CD8-positive, alpha-beta memory T cell (primary cell): ENCODE data around the gene IP6K2. TPM values are rescaled to one million over a fixed set of nuclear protein-coding genes. Genes with fewer than 3 reads are reported as not detected.

Experiments used
- CTCF ChIA-PET: fragments of 350-600 bp; sonication (Branson Sonifier 250); formaldehyde crosslinking; loops from one replicate; lab custom pipeline; 2021; ENCODE audit warnings: antibody characterized with exemption; lab: Charles Lee
- POLR2A ChIA-PET: fragments of 350-600 bp; sonication (Branson Sonifier 250); formaldehyde crosslinking; loops from one replicate; lab custom pipeline; 2021; ENCODE audit warnings: antibody characterized with exemption; lab: Charles Lee
- DNase-seq, 5 donors: peaks; one replicate each; pipeline versions ENCODE4 v3.0.0 to v3.0.0-alpha.2; 2020 to 2022; ENCODE audit warnings: mixed read lengths in 1 of 5
- H3K27ac ChIP-seq: one replicate; pipeline ENCODE4 v1.7.0; 2013; ENCODE audit warnings: low read depth, mild to moderate bottlenecking, low read length, moderate library complexity
- H3K27me3 ChIP-seq: 2 replicates; pipeline ENCODE4 v1.7.0; 2013; ENCODE audit warnings: low read length, mild to moderate bottlenecking; ENCODE audit not compliant: insufficient read depth, poor library complexity, severe bottlenecking
- H3K36me3 ChIP-seq: 2 replicates; pipeline ENCODE4 v1.7.0; 2013; ENCODE audit warnings: mild to moderate bottlenecking, low read length, moderate library complexity; ENCODE audit not compliant: insufficient read depth
- H3K4me1 ChIP-seq: 2 replicates; pipeline ENCODE4 v1.7.0; 2013; ENCODE audit warnings: mild to moderate bottlenecking, low read length, moderate library complexity; ENCODE audit not compliant: insufficient read depth
- H3K4me3 ChIP-seq: 2 replicates; pipeline ENCODE4 v1.7.0; 2013; ENCODE audit warnings: mild to moderate bottlenecking, low read length
- H3K9me3 ChIP-seq: 2 replicates; pipeline ENCODE4 v1.7.0; 2013; ENCODE audit warnings: mild to moderate bottlenecking, low read length
- H3K27ac Mint-ChIP-seq, 8 donors: one replicate each; pipeline ENCODE4 v1.8.0; 2020 to 2021; ENCODE audit warnings: mixed read lengths in 8 of 8, mild to moderate bottlenecking in 6 of 8, inconsistent platforms in 3 of 8, moderate library complexity in 3 of 8
- H3K27me3 Mint-ChIP-seq, 2 donors: one replicate each; pipeline ENCODE4 v1.8.0; 2020 to 2021; ENCODE audit warnings: mixed read lengths in 2 of 2, mild to moderate bottlenecking in 1 of 2, moderate library complexity in 1 of 2
- H3K36me3 Mint-ChIP-seq, 3 donors: one replicate each; pipeline ENCODE4 v1.8.0; 2020 to 2021; ENCODE audit warnings: mixed read lengths in 3 of 3, inconsistent platforms in 1 of 3, mild to moderate bottlenecking in 1 of 3
- H3K4me1 Mint-ChIP-seq, 3 donors: one replicate each; pipeline ENCODE4 v1.8.0; 2020 to 2021; ENCODE audit warnings: mixed read lengths in 3 of 3, inconsistent platforms in 1 of 3, mild to moderate bottlenecking in 1 of 3
- H3K4me3 Mint-ChIP-seq, 7 donors: one replicate each; pipeline ENCODE4 v1.8.0; 2020 to 2021; ENCODE audit warnings: mixed read lengths in 7 of 7, mild to moderate bottlenecking in 6 of 7, moderate library complexity in 4 of 7, inconsistent platforms in 2 of 7
- H3K9me3 Mint-ChIP-seq, 5 donors: one replicate each; pipeline ENCODE4 v1.8.0; 2020 to 2022; ENCODE audit warnings: mixed read lengths in 5 of 5, mild to moderate bottlenecking in 3 of 5, moderate library complexity in 2 of 5, inconsistent platforms in 1 of 5
- polyA plus RNA-seq: library from polyadenylated mRNA; unstranded; fragments of 300-500 nt; fragmentation: Illumina TruSeq; gene quantifications from one replicate; pipeline ENCODE4 v1.2.3, GENCODE V29; 2021
- total RNA-seq, 2 experiments: library from RNA; stranded (reverse); gene quantifications; one replicate each; pipeline ENCODE4 v1.2.3, GENCODE V29; 2021

The IP6K2 gene
- total and polyA plus RNA-seq, 3 experiments from 2014 or later, result 43.9 to 50.5 (median 47.1) TPM

DNA sequence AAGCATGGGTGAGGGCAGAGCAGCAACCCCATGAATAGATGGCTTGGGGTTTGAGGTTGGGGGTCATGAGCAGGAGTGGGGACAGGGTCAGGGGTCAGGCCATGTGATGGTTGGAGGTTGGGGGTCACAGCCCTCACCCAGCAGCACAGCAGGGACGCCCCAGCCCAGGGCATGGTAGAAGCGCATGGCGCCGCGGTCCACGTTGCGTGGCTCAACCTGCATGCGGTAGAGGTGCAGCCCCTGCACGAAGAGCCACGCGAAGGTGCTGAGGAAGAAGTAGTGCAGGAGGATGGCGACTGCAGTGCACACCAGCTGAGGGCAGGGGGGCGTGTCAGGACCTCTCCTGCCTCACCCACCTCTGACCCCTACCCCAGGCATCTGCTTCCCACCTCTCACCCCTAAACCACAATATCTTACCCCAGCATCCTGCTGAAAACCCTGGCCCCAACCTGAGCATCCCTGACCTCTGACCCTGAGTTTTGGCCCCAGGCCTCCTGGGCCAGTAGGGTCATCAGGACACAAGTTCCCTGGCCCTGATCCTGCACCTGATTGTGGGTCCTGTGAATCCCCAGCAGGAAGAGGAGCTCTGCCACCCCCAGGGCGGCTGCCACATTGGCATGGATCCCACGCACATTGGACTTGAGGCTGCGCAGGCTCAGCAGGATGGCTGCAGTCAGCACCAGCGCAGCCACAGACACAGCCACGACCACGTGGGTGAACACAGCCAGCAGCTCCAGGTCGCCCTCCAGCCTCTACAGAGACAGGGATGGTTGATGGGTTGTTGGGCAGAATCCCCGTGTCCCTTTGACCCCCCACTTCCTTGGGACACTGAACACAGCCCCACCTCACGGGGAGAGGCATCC lies 71.9 kb downstream of the IP6K2 start:
- no peak overlapping the region for H3K4me3 Mint-ChIP-seq
- H3K27ac Mint-ChIP-seq, result no peak overlapping the region
- no peaks in the 10 kb centered on the region for H3K27me3 ChIP-seq
- no peaks in the 10 kb centered on the region for H3K9me3 Mint-ChIP-seq
- no peak for DNase-seq
- no peaks in the 10 kb centered on the region for H3K36me3 ChIP-seq
- CTCF ChIA-PET, result interaction anchor here (0.6 to 1.4 kb wide), 2 partner anchors 10 to 22 kb away, joined by 4 to 6 read pairs; partner anchors contain the start of gene SLC26A6
- no peaks in the 10 kb centered on the region for H3K4me1 ChIP-seq
- H3K4me1 Mint-ChIP-seq, result no peaks in the 10 kb centered on the region
- H3K9me3 ChIP-seq, result no peaks in the 10 kb centered on the region
- H3K27ac ChIP-seq, result no peak overlapping the region
- POLR2A ChIA-PET, result no interaction called here
- peaks cover 0 to 26% (median 0%) of the 10 kb centered on the region in 3 donors for H3K36me3 Mint-ChIP-seq
- H3K4me3 ChIP-seq, result no peak overlapping the region
- H3K27me3 Mint-ChIP-seq, result no peaks in the 10 kb centered on the region

DNA sequence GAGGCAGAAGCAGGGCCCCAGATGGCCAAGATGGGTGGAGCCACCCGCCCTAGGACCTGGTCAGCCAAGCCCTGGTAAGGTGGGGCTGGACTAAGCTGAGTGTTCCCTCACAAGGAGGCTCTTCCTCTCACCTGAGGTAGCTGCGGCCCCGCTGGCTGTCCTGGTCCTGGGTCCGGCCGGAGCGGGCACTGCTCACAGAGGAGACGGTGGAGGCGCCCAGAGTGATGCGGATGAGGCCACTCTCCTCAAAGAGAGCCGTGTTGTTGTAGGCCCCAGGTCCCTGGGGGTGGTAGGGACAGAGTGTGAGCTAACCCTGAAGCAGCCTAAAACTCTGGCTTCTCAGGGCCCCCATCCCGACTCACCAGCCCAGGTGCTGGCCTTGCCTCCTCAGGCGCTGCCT lies 74.4 kb downstream of the IP6K2 start:
- H3K9me3 Mint-ChIP-seq, result no peaks in the 10 kb centered on the region
- no peak overlapping the region for H3K4me3 ChIP-seq
- H3K4me1 Mint-ChIP-seq, result no peaks in the 10 kb centered on the region
- H3K9me3 ChIP-seq, result no peaks in the 10 kb centered on the region
- DNase-seq, result no peak
- no peaks in the 10 kb centered on the region for H3K27me3 ChIP-seq
- H3K36me3 Mint-ChIP-seq, result peaks cover 0 to 25% (median 0%) of the 10 kb centered on the region in 3 donors
- H3K4me3 Mint-ChIP-seq, result no peak overlapping the region
- H3K4me1 ChIP-seq, result no peaks in the 10 kb centered on the region
- no peak overlapping the region for H3K27ac Mint-ChIP-seq
- no peaks in the 10 kb centered on the region for H3K36me3 ChIP-seq
- no peak overlapping the region for H3K27ac ChIP-seq
- CTCF ChIA-PET, result no interaction called here
- peaks cover 0 to 1% of the 10 kb centered on the region in 2 donors for H3K27me3 Mint-ChIP-seq
- POLR2A ChIA-PET, result no interaction called here

DNA sequence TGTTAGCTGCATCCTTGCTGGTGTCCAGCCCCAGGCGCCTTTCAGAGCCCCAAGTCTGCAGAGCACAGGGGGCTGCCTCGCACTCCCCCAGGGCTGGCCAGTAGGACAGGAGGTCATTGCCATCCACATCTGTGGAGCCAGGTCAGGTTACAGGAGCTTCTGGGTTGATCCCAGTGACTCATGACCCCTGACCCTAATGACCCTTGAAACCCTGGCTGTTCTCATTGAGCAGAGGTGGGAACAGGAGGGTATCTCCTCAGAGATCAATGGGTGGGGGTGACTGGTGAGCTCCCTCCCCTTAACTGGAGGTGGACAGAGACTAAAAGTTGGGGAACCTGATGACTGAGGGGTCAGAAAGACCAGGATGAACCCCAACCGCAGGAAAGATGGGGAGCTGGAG lies 75.6 kb downstream of the IP6K2 start:
- no peak overlapping the region for H3K4me3 Mint-ChIP-seq
- no peak overlapping the region for H3K4me3 ChIP-seq
- no peaks in the 10 kb centered on the region for H3K36me3 ChIP-seq
- H3K9me3 ChIP-seq, result no peaks in the 10 kb centered on the region
- no peak for DNase-seq
- H3K9me3 Mint-ChIP-seq, result no peaks in the 10 kb centered on the region
- H3K27ac Mint-ChIP-seq, result no peak overlapping the region
- peaks cover 0 to 20% (median 0%) of the 10 kb centered on the region in 3 donors for H3K36me3 Mint-ChIP-seq
- H3K27ac ChIP-seq, result no peak overlapping the region
- H3K4me1 Mint-ChIP-seq, result peaks cover 0 to 7% (median 4%) of the 10 kb centered on the region in 3 donors
- H3K27me3 ChIP-seq, result no peaks in the 10 kb centered on the region
- CTCF ChIA-PET, result interaction anchor here (1.1 kb wide), 1 partner anchor 32 kb away, joined by 3 read pairs; the partner anchor contains the start of gene UQCRC1
- peaks cover 0 to 1% of the 10 kb centered on the region in 2 donors for H3K27me3 Mint-ChIP-seq
- H3K4me1 ChIP-seq, result peaks cover 1% of the 10 kb centered on the region
- POLR2A ChIA-PET, result no interaction called here

DNA sequence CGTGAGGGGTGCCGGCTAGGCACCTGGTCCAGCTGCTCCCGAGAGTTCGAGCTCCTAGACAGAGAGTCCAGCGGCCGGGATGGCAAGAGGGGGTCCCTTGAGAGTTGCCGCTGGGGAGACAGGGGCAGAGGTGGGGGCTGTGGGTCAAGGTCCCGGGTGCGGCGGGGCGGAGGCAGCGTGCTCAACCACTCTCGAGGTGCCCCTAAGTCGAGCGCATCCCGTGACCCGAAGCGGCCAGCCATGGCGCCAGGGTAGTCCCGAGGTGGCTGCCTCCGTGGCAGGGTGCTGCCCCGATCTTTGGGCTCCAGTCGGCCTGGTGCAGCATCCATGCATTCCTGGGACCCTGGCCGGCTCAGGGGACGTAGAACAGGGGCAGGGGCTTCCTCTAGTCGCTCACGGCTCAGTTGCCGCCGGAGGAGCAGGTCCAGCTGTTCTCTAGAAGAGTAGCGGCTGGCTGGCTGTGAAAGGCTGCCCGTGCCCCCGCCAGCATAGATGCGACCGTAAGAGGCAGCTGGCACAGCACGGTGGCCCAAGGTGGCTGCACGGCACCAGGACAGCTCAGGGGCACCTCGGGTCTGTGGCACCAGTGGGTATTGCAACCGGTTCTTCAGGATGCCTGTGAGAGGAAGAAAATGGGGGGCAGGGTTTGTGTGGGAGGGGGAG lies 76.9 kb downstream of the IP6K2 start:
- ChIA-PET POLR2A (no interaction called here), CTCF (interaction anchor here (0.6 kb wide), 1 partner anchor 38 kb away, joined by 3 read pairs; no protein-coding TSS in a partner anchor)

More for the DNA sequence above, 76.9 kb downstream of the IP6K2 start:
- no peaks in the 10 kb centered on the region for H3K9me3 Mint-ChIP-seq
- no peak overlapping the region for H3K27ac ChIP-seq
- H3K4me1 Mint-ChIP-seq, result peaks cover 2 to 13% (median 10%) of the 10 kb centered on the region in 3 donors
- peaks cover 9% of the 10 kb centered on the region for H3K4me1 ChIP-seq
- H3K9me3 ChIP-seq, result no peaks in the 10 kb centered on the region
- H3K4me3 ChIP-seq, result no peak overlapping the region
- DNase-seq, result no peak
- H3K27me3 Mint-ChIP-seq, result peaks cover 0 to 1% of the 10 kb centered on the region in 2 donors
- no peak overlapping the region for H3K27ac Mint-ChIP-seq
- no peaks in the 10 kb centered on the region for H3K36me3 ChIP-seq
- H3K27me3 ChIP-seq, result no peaks in the 10 kb centered on the region
- H3K4me3 Mint-ChIP-seq, result no peak overlapping the region
- peaks cover 0 to 23% (median 0%) of the 10 kb centered on the region in 3 donors for H3K36me3 Mint-ChIP-seq

Other genes with a start within 250 kb of the IP6K2 start
- 100 to 1,000 TPM; 102 TPM for gene SHISA5, start 213.0 kb downstream of the IP6K2 start, total RNA-seq
- 470 TPM for gene SHISA5, start 213.0 kb downstream of the IP6K2 start, polyA plus RNA-seq
- gene PFKFB4, start 160.4 kb downstream of the IP6K2 start, total RNA-seq, result 1 to 10 TPM; 1.8 to 2.2 TPM
- 1.3 TPM for gene PFKFB4, start 160.4 kb downstream of the IP6K2 start, polyA plus RNA-seq
- not detected for gene UCN2, start 153.4 kb downstream of the IP6K2 start, total RNA-seq
- not detected for gene UCN2, start 153.4 kb downstream of the IP6K2 start, polyA plus RNA-seq
- gene COL7A1, start 121.9 kb downstream of the IP6K2 start, total RNA-seq, result under 1 TPM; 0.59 to 0.93 TPM
- gene COL7A1, start 121.9 kb downstream of the IP6K2 start, polyA plus RNA-seq, result not detected
- gene UQCRC1, start 107.6 kb downstream of the IP6K2 start, total RNA-seq, result 100 to 1,000 TPM; 244 to 245 TPM
- 172 TPM for gene UQCRC1, start 107.6 kb downstream of the IP6K2 start, polyA plus RNA-seq
- not detected for gene TMEM89, start 95.5 kb downstream of the IP6K2 start, total RNA-seq
- not detected for gene TMEM89, start 95.5 kb downstream of the IP6K2 start, polyA plus RNA-seq
- gene SLC26A6, start 81.8 kb downstream of the IP6K2 start, total RNA-seq, result 10 to 100 TPM; 26.4 to 28.6 TPM
- gene SLC26A6, start 81.8 kb downstream of the IP6K2 start, polyA plus RNA-seq, result 4.9 TPM
- 10 to 100 TPM; 19.3 TPM for gene CELSR3, start 54.3 kb downstream of the IP6K2 start, total RNA-seq
- 0.41 TPM for gene CELSR3, start 54.3 kb downstream of the IP6K2 start, polyA plus RNA-seq
- 10 to 100 TPM; 29.2 to 30.2 TPM for gene NCKIPSD, start 31.3 kb downstream of the IP6K2 start, total RNA-seq
- 11.0 TPM for gene NCKIPSD, start 31.3 kb downstream of the IP6K2 start, polyA plus RNA-seq
- gene PRKAR2A, start 130.7 kb upstream of the IP6K2 start, total RNA-seq, result 10 to 100 TPM; 61.5 to 62.1 TPM
- gene PRKAR2A, start 130.7 kb upstream of the IP6K2 start, polyA plus RNA-seq, result 16.4 TPM
- 10 to 100 TPM; 29.1 to 31.5 TPM for gene SLC25A20, start 181.7 kb upstream of the IP6K2 start, total RNA-seq
- 40.1 TPM for gene SLC25A20, start 181.7 kb upstream of the IP6K2 start, polyA plus RNA-seq
- 100 to 1,000 TPM; 117 to 123 TPM for gene ARIH2, start 201.6 kb upstream of the IP6K2 start, total RNA-seq
- gene ARIH2, start 201.6 kb upstream of the IP6K2 start, polyA plus RNA-seq, result 126 TPM